GM19468 (cell line): ENCODE measurements around the gene TAF1A.
"Not testable (repeated sequence)": the region's sequence is repeated elsewhere in the genome, so short reads cannot be mapped to it uniquely, and the experiment has no call there.

Source experiments
- ATAC-seq: cut with Tn5 transposase; IDR thresholded peaks from one replicate; pipeline ENCODE4 v1.9.1; 2021; ENCODE audit warnings: mild to moderate bottlenecking, moderate library complexity, moderate number of reproducible peaks; ENCODE audit not compliant: unreplicated experiment; ENCODE audit errors: extremely low read depth

The TAF1A gene

GRCh38 chr1:222589462-222590302 lies at the start of gene TAF1A:
Gene TAF1A, minus strand, starts transcription at chr1:222589933.
- peak; percentile 91 for ATAC-seq

GRCh38 chr1:222634180-222635013 lies 44.7 kb upstream of the TAF1A start:
- peak; percentile 84 for ATAC-seq

GRCh38 chr1:222632749-222633148 lies 43.0 kb upstream of the TAF1A start:
- no peak for ATAC-seq

DNA sequence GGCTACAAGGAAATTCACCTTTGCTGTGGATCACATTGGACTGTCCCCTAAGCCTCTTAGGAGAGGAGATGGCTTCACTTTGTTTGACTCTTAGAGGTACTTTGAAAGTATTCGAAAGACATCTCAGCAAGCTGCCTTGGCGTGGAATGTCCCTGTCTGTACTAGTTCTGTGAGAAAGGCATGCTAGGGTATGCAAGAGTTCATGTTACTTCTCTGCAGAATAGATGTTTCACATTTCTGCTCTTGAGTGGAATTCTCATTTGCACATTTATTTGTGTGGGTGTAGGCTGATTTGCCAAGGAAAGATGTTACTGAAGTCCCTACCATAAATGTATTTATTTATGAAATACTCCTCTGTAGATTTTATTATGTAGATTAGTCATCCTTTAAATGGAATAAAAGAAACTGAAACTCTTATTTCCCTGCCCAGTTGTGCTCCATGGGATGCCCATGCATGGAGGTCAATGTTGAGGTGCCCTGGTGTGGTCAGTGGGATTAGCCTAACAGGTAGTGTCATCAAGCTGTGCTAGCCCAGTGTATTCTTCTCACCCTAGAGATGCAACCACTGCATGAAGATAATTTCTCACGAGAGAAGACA lies 42.0 kb upstream of the TAF1A start:
- ATAC-seq, result no peak

DNA sequence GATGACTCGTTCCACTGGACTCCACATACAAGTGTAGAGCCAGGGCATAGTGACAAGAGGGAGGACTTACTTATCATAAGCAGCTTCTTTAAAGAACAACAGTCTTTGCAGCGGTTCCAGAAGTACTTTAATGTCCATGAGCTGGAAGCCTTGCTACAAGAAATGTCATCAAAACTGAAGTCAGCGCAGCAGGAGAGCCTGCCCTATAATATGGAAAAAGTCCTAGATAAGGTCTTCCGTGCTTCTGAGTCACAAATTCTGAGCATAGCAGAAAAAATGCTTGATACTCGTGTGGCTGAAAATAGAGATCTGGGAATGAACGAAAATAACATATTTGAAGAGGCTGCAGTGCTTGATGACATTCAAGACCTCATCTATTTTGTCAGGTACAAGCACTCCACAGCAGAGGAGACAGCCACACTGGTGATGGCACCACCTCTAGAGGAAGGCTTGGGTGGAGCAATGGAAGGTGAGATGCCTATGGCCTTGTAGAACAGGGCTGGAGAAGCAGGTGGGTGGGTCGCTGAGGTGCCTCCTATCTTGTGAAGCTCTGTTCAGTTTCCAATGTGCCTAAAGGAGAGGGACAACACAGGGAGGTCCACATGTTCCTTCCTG lies 40.3 kb upstream of the TAF1A start:
- ATAC-seq, result no peak

GRCh38 chr1:222627232-222627631 lies 37.5 kb upstream of the TAF1A start:
- no peak for ATAC-seq

DNA sequence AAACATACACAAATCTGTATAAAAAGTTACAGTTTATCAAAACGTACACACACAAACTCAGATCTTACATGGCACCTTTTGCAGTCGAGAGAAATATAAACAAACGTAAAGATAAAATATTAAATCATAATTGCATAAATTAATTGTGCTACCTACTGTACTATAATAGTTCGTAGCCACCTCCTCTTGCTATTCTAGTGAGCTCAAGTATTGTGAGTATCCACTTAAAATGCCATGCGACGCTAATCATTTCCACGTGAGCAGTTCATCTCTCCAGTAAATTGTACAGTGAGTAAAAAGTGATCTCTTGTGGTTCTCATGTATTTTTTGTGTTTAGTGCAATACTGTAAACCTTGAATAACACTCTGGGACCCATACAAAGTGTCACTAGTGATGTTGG lies 34.5 kb upstream of the TAF1A start:
- ATAC-seq, result no peak

- no peak for ATAC-seq
Measured at GRCh38 chr1:222623458-222623857, 33.7 kb upstream of the TAF1A start.

- ATAC-seq, result no peak
Measured at GRCh38 chr1:222622765-222623164, 33.0 kb upstream of the TAF1A start.

- peak; percentile 36 for ATAC-seq
Measured at GRCh38 chr1:222620566-222620965, 30.8 kb upstream of the TAF1A start.

GRCh38 chr1:222618880-222619596 lies 29.3 kb upstream of the TAF1A start:
- no peak for ATAC-seq

GRCh38 chr1:222618001-222618879 lies 28.5 kb upstream of the TAF1A start, which contains the start of gene MIA3:
Gene MIA3, plus strand, starts transcription at chr1:222618097. Its CDS starts 14 bp downstream, at chr1:222618111.
- peak; percentile 15 for ATAC-seq

- ATAC-seq, result peak; percentile 82
Measured at GRCh38 chr1:222617367-222617951, 27.7 kb upstream of the TAF1A start.

- ATAC-seq, result no peak
Measured at GRCh38 chr1:222616525-222616924, 26.8 kb upstream of the TAF1A start.

GRCh38 chr1:222613627-222614026 lies 23.9 kb upstream of the TAF1A start:
- no peak for ATAC-seq

DNA sequence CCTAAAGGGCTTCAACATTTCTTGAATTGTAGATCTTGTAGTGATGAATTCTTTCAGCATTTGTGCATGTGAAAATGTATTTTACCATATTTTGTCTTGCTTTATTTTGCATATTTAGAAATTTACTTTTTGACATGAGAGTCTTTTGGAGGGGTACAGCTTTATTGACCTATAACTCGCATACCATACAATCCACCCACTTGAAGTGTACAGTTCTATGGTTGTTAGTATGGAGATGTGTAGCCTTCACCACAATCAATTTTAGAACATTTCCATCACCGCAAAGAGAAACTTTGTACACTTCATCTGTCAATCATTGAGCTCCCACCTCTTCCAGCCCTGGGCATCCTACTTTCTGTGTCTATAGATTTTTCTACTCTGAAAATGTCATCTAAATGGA lies 21.0 kb upstream of the TAF1A start:
- no peak for ATAC-seq

- not testable (repeated sequence) for ATAC-seq
Measured at GRCh38 chr1:222609111-222609510, 19.4 kb upstream of the TAF1A start.

DNA sequence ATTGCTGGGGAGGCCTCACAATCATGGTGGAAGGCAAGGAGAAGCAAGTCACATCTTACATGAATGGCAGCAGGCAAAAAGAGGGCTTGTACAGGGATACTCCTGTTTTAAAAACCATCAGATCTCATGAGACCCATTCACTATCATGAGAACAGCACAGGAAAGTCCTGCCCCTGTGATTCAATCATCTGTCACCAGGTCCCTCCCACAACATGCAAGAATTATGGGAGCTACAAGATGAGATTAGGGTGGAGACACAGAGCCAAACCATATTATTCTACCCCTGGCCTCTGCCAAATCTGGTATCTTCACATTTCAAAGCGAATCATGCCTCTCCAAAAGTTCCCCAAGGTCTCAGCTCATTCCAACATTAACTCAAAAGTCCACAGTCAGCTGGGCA lies 17.0 kb upstream of the TAF1A start:
- no peak for ATAC-seq
